IPS-11a (cell line): ENCODE data around the gene RSF1.
A peak's percentile ranks its signal among the peaks of the same experiment; 100 is the strongest.
"Not testable (repeated sequence)": the region's sequence is repeated elsewhere in the genome, so short reads cannot be mapped to it uniquely, and the experiment has no call there.

ENCODE experiments used
- H3K4me3 ChIP-seq: one replicate; pipeline ENCODE4 v1.5.1; 2013; ENCODE audit warnings: low read depth, low read length, control low read depth

The RSF1 gene

GRCh38 chr11:77820565-77821348 lies at the start of gene RSF1, which contains the start of gene AAMDC:
TSS of gene RSF1 (minus strand) at chr11:77820722. CDS start at chr11:77820714, 8 bp downstream.
TSS of gene AAMDC (plus strand) at chr11:77821144. CDS start at chr11:77842497, 21,353 bp downstream.
- peak within 1 kb of the TSS; percentile 85 for H3K4me3 ChIP-seq

- no peak overlapping the region for H3K4me3 ChIP-seq
Observed at GRCh38 chr11:77868744-77869143, 48.2 kb upstream of the RSF1 start.

- no peak overlapping the region for H3K4me3 ChIP-seq
Observed at GRCh38 chr11:77866336-77866735, 45.8 kb upstream of the RSF1 start.

GRCh38 chr11:77865805-77866204 lies 45.3 kb upstream of the RSF1 start:
- no peak overlapping the region for H3K4me3 ChIP-seq

- H3K4me3 ChIP-seq, result not testable (repeated sequence)
Observed at GRCh38 chr11:77861444-77861843, 40.9 kb upstream of the RSF1 start.

GRCh38 chr11:77857906-77858457 lies 37.5 kb upstream of the RSF1 start:
- H3K4me3 ChIP-seq, result not testable (repeated sequence)

- no peak overlapping the region for H3K4me3 ChIP-seq
Observed at GRCh38 chr11:77854838-77855237, 34.3 kb upstream of the RSF1 start.

- no peak overlapping the region for H3K4me3 ChIP-seq
Observed at GRCh38 chr11:77851503-77851902, 31.0 kb upstream of the RSF1 start.

- not testable (repeated sequence) for H3K4me3 ChIP-seq
Observed at GRCh38 chr11:77843700-77844099, 23.2 kb upstream of the RSF1 start.

- H3K4me3 ChIP-seq, result no peak overlapping the region
Observed at GRCh38 chr11:77842441-77843121, 22.1 kb upstream of the RSF1 start.

GRCh38 chr11:77833302-77833701 lies 12.8 kb upstream of the RSF1 start:
- no peak overlapping the region for H3K4me3 ChIP-seq

- H3K4me3 ChIP-seq, result no peak overlapping the region
Observed at GRCh38 chr11:77828926-77829325, 8.4 kb upstream of the RSF1 start.

- no peak overlapping the region for H3K4me3 ChIP-seq
Observed at GRCh38 chr11:77823775-77824174, 3.3 kb upstream of the RSF1 start.

GRCh38 chr11:77822126-77822525 lies 1.6 kb upstream of the RSF1 start:
- not testable (repeated sequence) for H3K4me3 ChIP-seq

- H3K4me3 ChIP-seq, result peak overlapping the region; percentile 85
Observed at GRCh38 chr11:77821349-77821851, 878 bp upstream of the RSF1 start.

GRCh38 chr11:77819921-77820564 lies 479 bp downstream of the RSF1 start:
- peak overlapping the region; percentile 85 for H3K4me3 ChIP-seq

- peak overlapping the region; percentile 85 for H3K4me3 ChIP-seq
Observed at GRCh38 chr11:77819411-77819920, 1.1 kb downstream of the RSF1 start.

- no peak overlapping the region for H3K4me3 ChIP-seq
Observed at GRCh38 chr11:77815459-77815858, 5.1 kb downstream of the RSF1 start.

- no peak overlapping the region for H3K4me3 ChIP-seq
Observed at GRCh38 chr11:77814848-77815247, 5.7 kb downstream of the RSF1 start.

GRCh38 chr11:77813256-77813655 lies 7.3 kb downstream of the RSF1 start:
- no peak overlapping the region for H3K4me3 ChIP-seq

- no peak overlapping the region for H3K4me3 ChIP-seq
Observed at GRCh38 chr11:77806993-77807392, 13.5 kb downstream of the RSF1 start.
